GM15510 (cell line): ENCODE results near the gene LHX1.

ENCODE experiments used
- POLR2A ChIP-seq: IDR thresholded peaks from 3 replicates; pipeline ENCODE4 v1.6.1; 2011; ENCODE audit warnings: borderline replicate concordance; ENCODE audit not compliant: insufficient read length; ENCODE audit errors: extremely low read depth

LHX1 gene

DNA sequence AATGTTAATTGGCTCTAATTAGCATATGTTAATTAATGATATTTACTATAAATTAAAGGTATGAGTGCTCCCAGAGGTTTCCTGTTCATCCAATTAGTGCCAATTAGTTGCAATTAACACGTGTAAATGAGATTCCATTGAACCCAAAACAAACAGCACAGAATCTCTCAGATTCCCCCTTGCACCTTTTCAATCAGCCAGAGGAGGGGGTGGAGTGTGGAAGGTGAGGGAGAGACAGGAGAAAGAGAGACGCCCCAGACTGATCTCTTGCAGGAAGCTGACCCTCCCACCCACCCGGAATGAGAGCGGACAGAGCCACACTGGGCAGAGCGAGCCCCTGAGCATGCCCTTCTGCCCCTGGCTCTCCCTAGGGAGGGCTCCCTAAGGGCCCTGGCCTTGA lies 24.1 kb upstream of the LHX1 start:
- TF ChIP-seq POLR2A = no peak

DNA sequence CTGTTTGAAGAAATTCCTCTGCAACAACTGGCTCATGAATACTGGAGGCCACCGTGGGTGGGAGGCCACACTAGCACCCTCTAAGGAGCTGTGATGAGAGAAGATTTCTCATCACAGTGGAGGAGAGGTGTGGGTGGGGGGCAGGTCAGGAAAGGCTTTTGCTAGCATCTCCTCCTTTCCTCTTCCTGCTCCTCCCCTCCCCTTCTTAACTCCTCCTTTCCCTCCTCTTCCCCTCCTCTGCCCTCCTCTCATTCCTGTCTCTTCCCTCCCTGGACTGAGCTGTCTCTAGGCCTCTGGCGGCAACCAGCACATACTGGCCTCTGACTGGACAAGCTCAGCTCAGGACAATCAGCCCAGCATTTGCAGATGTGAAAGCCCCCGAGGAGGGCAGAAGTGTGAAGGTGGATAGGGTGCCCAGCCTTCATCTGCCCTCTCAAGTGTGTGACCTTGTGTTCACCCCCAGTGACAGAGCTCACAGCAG lies 19.0 kb upstream of the LHX1 start:
- TF ChIP-seq POLR2A = no peak

DNA sequence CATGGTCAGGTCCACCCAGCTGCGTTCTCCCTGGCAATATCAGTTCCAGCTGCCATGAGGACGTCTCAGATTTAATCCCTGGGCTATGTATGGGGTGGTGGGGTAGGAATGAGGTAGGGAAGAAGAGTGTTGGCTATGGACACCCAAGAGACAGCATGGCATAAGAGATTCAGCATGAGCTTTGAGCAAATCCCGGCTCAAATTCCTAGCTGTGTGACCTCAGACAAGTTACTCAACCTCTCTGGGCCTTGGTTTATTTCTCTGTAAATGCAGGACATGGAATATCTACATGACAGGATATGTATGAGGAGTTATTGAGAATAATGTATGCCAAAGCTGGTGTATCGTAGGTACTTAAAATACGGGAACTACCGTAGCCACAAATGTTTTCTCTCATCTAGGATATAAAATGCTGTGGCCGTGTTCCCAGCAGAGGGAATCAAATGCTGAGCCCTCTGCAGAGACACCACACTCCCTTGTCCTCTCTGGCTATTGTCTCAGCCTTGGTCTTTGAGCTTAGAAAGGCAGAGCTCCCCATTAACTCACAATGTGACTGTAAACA lies 17.8 kb upstream of the LHX1 start:
- no peak for TF ChIP-seq POLR2A

DNA sequence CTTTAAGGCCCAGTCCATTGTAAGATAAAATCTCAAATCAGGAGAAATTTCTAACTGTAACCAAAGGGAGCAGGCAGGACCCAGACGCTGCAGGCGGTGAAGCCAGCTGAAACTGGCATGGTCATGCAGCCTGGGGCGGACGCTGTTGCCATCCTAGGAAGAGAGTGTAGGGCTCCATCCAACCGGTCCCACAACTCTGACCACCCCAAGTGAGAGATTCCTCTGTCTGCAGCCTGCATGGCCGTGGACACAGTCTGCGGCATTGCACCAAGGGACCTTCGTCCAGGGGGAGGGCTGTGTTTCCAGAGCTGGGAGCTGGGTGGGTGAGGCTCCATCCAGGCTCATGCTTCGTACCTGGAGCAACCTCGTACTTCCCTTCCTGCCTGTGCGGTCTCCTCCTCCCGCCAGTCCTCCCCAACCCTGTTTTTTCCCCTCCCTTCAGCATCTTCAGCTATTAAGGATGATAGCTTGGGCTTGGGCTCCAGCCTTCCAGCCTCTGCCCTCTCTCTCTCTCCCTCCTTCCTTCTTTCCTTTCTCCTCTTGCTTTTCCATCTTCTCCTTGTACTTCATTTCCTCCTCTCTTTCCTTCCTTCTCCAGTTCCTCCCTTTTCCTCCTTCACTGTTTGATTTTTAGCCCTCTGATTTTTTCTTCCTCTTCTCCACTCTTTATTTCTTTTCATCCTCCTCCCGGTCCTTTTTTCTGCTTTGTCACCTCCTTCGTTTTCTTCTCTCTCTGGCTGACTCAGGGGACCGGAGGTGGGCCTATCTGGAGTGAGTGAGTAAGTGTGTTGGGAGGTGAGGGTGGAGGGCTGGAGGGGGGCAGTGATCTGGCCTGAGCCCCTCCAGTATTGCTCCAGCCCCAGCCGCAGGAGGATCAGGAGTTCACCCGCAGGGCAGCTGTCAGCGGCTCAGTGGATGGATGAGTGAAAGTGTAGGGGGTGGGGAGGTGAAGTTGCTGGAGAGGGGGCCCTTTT lies 17.0 kb upstream of the LHX1 start:
- no peak for TF ChIP-seq POLR2A

DNA sequence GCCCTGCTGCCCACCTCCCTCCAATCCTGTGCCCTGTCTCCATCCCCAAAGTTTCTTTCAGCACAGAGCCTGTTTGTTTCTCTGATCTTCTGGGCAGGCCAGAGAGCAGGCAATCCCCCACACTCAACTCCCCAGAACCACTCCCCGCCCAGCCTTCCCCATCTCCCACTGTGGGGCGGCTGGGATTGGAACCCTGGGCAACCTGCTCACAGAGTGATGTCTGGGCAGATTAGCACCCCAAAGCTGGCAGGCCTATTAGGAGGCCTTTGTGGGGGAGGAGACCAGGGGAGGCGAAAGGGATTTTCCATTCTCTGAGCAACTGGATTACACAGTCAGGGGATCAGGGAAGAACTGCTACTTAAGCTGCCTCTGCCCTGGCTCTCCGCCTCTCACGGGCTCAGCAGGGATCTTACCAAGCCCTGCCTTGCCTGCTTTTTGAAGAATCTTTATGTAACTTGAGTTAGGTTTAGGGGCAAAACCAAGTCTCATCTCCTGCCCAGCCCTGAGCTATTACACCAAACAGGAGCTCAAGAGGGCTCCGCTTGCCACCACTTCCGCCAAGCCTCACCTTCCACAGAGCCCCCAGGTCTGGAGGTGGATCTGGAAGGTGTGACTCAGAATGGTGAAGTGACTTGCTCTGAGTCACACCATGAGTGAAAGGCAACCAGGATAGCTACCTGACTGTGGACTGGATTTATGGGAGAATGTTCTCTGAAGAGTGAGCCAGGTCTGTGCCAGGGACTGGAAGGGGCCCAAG lies 16.0 kb upstream of the LHX1 start:
- TF ChIP-seq POLR2A = no peak

DNA sequence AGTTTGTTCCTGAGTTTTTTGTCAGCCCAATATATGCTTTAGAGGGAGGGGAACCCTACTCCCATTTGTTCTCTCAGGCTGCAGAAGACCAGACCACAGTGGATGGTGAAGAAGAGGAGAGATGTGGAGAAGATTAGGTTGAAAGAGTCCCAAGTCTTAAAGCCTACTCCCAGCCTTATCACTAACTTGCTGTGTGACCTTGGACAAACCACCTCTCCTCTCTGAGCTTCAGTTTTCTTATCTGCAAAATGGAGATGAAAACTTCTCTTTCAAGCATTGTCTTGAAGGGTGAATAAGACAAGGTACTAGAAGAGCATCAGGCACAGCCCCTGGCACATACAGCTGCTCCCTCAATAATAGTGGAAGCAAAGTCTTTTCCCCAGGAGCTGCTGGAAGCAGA lies 15.1 kb upstream of the LHX1 start:
- no peak for TF ChIP-seq POLR2A

DNA sequence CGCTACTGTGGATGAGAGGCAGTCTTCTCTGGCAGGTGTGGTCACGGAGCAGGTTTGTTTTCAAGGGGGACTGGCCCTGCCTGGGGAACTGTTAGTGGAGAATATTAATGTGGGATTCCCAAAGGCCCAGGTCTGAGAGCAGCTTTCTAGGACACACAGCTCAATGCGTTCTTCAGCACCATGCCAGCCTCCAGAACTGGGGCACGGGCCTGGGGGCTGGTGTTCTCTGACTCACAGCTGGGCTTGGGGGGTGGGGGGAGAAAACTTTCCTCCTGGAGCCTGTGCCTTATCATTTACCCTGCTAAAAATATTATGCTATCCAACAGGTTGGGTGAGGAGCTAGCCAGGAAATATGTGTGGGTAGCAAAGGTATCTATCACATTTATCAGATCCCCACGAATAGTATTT lies 13.5 kb upstream of the LHX1 start:
- no peak for TF ChIP-seq POLR2A

DNA sequence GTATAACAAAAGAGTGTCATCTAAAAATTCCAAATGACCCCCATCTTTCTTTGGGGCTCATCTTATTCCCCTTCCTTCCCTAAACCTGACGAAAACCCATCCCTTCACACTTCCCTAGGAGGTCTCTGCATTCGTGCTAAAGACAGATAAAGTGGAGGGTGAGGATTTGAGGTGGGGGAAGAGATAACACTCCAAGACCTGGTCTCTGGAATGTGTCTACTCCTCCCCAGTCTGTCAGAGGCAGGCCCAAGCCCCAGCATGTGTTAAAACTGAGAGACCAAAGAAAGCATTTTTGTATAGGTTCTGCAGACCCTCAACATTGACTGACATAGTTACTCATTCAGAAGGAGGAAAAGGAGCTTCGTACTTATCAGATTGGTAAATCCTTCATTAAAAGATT lies 11.0 kb upstream of the LHX1 start:
- TF ChIP-seq POLR2A = no peak

DNA sequence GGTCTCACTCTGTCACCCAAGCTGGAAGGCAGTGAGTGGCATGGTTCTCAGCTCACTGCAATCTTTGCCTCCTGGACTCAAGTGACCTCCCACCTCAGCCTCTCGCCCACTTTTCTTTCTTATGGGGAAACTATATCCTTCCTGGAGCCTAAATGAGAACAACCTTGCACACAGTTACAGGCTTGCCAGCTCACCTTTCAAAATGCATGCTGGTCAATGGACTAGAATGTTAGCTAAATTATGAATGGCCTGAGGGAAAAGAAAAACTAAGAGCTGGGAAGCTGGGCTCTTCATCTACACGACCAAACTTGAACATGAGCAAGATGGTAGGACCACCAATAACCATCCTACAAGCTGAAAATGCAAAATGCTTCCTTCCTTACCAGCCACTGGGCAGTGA lies 10.6 kb upstream of the LHX1 start:
- TF ChIP-seq POLR2A = no peak

DNA sequence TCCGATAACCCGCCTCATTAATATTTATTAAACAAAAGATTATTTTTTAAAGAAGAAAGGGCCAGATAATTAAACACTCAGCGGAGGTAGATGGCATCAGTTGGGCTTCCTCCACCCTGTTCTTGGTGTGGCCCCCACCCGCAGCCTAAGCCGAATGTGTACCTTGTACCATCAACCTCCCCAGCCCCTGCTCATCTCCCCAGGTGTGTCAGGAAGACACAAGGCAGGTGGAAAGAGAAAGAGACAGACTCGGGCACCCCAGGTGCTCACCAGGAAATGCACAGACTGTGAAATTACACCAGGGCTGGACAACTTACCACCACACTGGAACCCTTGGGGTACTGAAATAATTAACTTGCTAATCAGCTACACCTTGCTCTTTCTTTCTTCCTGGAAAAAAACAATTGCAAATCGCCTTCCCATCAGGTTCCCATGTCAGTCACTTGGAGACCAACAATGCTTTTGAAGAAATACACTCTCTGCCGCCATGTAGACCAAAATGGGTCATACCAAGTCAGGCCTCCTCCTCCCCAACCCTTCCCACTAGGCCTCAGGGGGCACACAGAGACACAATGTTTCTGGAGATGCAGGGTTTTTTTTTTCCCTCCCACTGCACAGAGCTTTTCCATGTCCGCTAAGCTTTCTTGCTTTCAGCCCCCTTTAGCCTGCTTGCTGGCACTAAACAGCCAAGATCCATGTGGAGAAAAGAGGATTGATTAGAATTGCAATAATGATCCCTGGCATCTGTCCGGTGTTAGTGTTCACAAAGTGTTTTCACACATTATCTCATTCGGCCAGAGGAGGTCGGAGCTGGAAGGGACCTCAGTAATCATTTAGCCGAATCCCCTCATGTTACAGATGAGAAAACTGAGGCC lies 8.6 kb upstream of the LHX1 start:
- no peak for TF ChIP-seq POLR2A

DNA sequence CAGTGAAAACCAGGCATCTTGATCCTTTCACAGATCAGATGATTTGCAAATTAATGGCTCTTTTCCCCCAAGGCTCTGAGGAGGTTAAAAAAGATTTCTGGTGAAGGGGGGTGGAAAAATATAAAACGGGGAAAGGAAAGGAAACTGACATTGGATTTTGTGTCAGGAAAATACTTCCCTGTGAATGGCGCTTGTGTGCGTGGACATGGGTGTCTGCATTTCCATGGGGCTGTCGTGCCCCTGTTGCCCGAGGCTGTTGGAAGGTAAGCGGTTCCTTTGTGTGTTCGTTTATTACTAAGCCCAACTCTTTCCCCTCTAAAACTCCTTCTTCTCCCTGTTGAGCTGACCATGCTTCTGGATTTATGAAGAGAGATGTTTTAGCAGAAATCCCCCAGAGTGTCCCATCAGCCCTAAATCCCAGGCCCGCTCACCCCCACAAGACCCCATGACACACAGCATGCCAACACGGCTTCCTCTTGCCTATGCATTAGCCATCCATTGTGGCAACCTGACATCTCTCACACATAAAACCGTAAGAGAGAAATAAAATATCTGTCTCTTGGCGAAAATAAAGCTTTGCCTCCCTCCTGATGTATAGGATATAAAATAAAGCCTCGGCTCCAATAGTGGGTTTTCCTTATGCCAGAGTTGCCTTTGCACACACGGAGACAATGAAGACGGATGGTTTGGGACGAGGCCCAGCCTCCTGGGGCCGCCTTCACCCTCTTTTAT lies 7.3 kb upstream of the LHX1 start:
- TF ChIP-seq POLR2A = no peak

DNA sequence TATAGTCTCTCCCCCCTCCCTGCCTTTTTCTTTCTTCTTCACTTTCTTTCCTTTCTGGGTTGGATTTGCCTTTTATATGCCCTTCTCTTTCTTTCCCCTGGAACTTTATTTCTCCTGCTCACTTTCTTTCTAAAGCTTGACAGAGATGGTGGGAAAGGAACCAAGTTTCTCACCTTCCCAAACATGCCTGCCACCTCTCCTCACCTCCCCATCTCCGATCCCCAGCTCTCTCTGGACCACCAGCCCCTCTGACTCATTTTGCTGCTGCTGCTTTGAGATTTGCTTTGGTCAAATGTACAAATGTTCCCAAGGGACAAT lies 6.7 kb upstream of the LHX1 start:
- no peak for TF ChIP-seq POLR2A

DNA sequence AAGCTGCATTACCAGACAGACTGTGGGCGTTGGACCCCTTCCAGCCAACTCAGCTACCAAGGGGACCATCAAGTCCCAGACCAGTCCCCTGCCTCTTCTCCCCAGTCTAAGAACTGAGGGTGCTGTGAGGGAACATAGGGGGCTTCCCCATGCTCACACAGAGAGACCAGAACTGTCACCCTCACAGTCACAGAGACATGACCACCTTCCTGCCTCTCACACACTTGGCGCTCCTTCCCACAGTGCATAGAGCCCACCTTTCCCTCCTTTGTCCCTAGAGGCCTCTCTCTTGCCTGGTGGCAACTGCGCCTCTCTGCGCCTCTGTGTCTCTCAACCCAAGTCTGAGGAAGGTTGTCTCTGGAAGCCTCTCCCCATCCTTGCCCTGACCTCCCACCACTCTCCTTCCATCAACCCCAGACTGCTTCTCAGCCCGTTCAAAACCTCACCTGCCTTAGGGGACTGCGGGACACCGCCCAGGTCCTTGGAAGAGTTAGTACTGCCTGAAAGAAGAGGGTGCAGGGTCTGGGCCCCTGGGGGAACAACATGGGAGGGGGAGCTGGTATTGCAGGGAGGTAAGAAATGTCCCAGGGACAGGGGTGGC lies 6.1 kb upstream of the LHX1 start:
- TF ChIP-seq POLR2A = no peak
